Naive thymus-derived CD4-positive, alpha-beta T cell (primary cell): ENCODE results near the gene CCDC91. TPM values are rescaled to one million over a fixed set of nuclear protein-coding genes. Genes with fewer than 3 reads are reported as not detected.
"Not testable (repeated sequence)": the region's sequence is repeated elsewhere in the genome, so short reads cannot be mapped to it uniquely, and the experiment has no call there.

ENCODE experiments used
- ATAC-seq: fragments of 150-1000 bp; cut with Tn5 transposase; 2 replicates; pipeline ENCODE4 v1.10.0; 2021; ENCODE audit warnings: mild to moderate bottlenecking, moderate library complexity
- CTCF ChIA-PET: fragments of 350-600 bp; sonication (Branson Sonifier 250); formaldehyde crosslinking; loops from one replicate; lab custom pipeline; 2021; ENCODE audit warnings: antibody characterized with exemption; lab: Charles Lee
- POLR2A ChIA-PET: fragments of 350-600 bp; sonication (Branson Sonifier 250); formaldehyde crosslinking; loops from one replicate; lab custom pipeline; 2021; ENCODE audit warnings: antibody characterized with exemption, inconsistent platforms; lab: Charles Lee
- DNase-seq, 9 donors: peaks; one replicate each; pipeline versions ENCODE4 v3.0.0 to v3.0.0-alpha.2; 2020 to 2022; ENCODE audit warnings: mixed read lengths in 1 of 9
- H3K27ac ChIP-seq: one replicate; pipeline ENCODE4 v1.7.0; 2013; ENCODE audit warnings: mild to moderate bottlenecking, low read depth, low read length, moderate library complexity
- H3K27me3 ChIP-seq, 2 donors: one replicate each; pipeline ENCODE4 v1.7.0; 2013; ENCODE audit warnings: low read length in 2 of 2, mild to moderate bottlenecking in 2 of 2, moderate library complexity in 2 of 2; ENCODE audit not compliant: control insufficient read depth in 2 of 2, insufficient read depth in 2 of 2
- H3K36me3 ChIP-seq, 3 experiments: 1 replicate in 2 of 3; 2 replicates in 1 of 3; pipeline ENCODE4 v1.7.0; 2013; ENCODE audit warnings: low read length in 3 of 3, mild to moderate bottlenecking in 3 of 3, moderate library complexity in 1 of 3; ENCODE audit not compliant: insufficient read depth in 3 of 3, control insufficient read depth in 2 of 3
- H3K4me1 ChIP-seq, 2 donors: one replicate each; pipeline ENCODE4 v1.7.0; 2013; ENCODE audit warnings: low read length in 2 of 2, mild to moderate bottlenecking in 2 of 2, moderate library complexity in 1 of 2; ENCODE audit not compliant: control insufficient read depth in 2 of 2, insufficient read depth in 2 of 2
- H3K4me3 ChIP-seq: 2 replicates; pipeline ENCODE4 v1.7.0; 2013; ENCODE audit warnings: mild to moderate bottlenecking, low read length
- H3K9me3 ChIP-seq, 3 experiments: 1 replicate in 2 of 3; 2 replicates in 1 of 3; pipeline ENCODE4 v1.7.0; 2013; ENCODE audit warnings: low read length in 3 of 3; ENCODE audit not compliant: control insufficient read depth in 2 of 3
- H3K27ac Mint-ChIP-seq, 9 donors: one replicate each; pipeline ENCODE4 v1.8.0; 2020 to 2022; ENCODE audit warnings: mixed read lengths in 9 of 9, mild to moderate bottlenecking in 8 of 9, moderate library complexity in 5 of 9, inconsistent platforms in 2 of 9
- H3K27me3 Mint-ChIP-seq, 5 donors: one replicate each; pipeline ENCODE4 v1.8.0; 2021 to 2022; ENCODE audit warnings: mixed read lengths in 5 of 5, mild to moderate bottlenecking in 1 of 5
- H3K36me3 Mint-ChIP-seq, 5 donors: one replicate each; pipeline ENCODE4 v1.8.0; 2020 to 2022; ENCODE audit warnings: mixed read lengths in 5 of 5, mild to moderate bottlenecking in 3 of 5, inconsistent platforms in 1 of 5
- H3K4me1 Mint-ChIP-seq, 7 donors: one replicate each; pipeline ENCODE4 v1.8.0; 2020 to 2022; ENCODE audit warnings: mixed read lengths in 7 of 7, mild to moderate bottlenecking in 3 of 7, inconsistent platforms in 1 of 7
- H3K4me3 Mint-ChIP-seq, 10 donors: one replicate each; pipeline ENCODE4 v1.8.0; 2020 to 2022; ENCODE audit warnings: mild to moderate bottlenecking in 10 of 10, mixed read lengths in 10 of 10, moderate library complexity in 6 of 10, inconsistent platforms in 2 of 10
- H3K9me3 Mint-ChIP-seq, 11 donors: one replicate each; pipeline ENCODE4 v1.8.0; 2020 to 2022; ENCODE audit warnings: mixed read lengths in 11 of 11, mild to moderate bottlenecking in 4 of 11, inconsistent platforms in 1 of 11, moderate library complexity in 1 of 11
- intact Hi-C, 2 donors: fragments of 100-400 bp; cut with micrococcal nuclease; formaldehyde crosslinking; loops; one replicate each; pipeline ENCODE4 v1.15.1; 2023
- polyA plus RNA-seq, 2 donors: library from polyadenylated mRNA; unstranded; fragments of 300-500 nt; fragmentation: Illumina TruSeq; gene quantifications; one replicate each; pipeline ENCODE4 v1.2.3, GENCODE V29; 2021
- total RNA-seq, 6 experiments: library from RNA in 5 of 6; stranded (reverse) in 5 of 6; gene quantifications; 1 replicate in 5 of 6; 2 replicates in 1 of 6; pipeline ENCODE4 v1.2.3 and lab custom pipeline; 2021 to 2026

Gene CCDC91
- total and polyA plus RNA-seq, 7 experiments from 2014 or later = 20.2 to 105 (median 78.0) TPM

GRCh38 chr12:28476206-28476605, 285.9 kb downstream of the CCDC91 start:
- Mint-ChIP-seq H3K9me3 (peaks cover 2 to 24% (median 9%) of the 10 kb centered on the region in 11 donors), H3K36me3 (peaks cover 13 to 65% (median 44%) of the 10 kb centered on the region in 5 donors)
- H3K4me1 ChIP-seq, H3K4me3 Mint-ChIP-seq, H3K4me3 ChIP-seq, CTCF ChIA-PET, H3K9me3 ChIP-seq, H3K4me1 Mint-ChIP-seq, POLR2A ChIA-PET, DNase-seq, H3K27ac Mint-ChIP-seq, H3K36me3 ChIP-seq, intact Hi-C loops, H3K27me3 ChIP-seq, H3K27ac ChIP-seq, ATAC-seq, H3K27me3 Mint-ChIP-seq: not testable (repeated sequence)

DNA sequence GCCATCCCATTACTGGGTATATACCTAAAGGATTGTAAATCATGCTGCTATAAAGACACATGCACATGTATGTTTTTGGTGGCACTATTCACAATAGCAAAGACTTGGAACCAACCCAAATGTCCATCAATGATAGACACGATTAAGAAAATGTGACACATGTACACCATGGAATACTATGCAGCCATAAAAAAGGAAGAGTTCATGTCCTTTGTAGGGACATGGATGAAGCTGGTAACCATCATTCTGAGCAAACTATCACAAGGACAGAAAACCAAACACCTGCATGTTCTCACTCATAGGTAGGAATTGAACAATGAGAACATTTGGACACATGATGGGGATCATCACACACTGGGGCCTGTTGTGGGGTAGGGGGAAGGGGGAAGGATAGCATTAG, 288.8 kb downstream of the CCDC91 start:
- H3K27me3 Mint-ChIP-seq, H3K4me1 Mint-ChIP-seq, H3K4me3 Mint-ChIP-seq, H3K9me3 ChIP-seq, DNase-seq, H3K27me3 ChIP-seq, H3K36me3 ChIP-seq, POLR2A ChIA-PET, H3K4me1 ChIP-seq, CTCF ChIA-PET, intact Hi-C loops, H3K27ac ChIP-seq, H3K4me3 ChIP-seq, H3K27ac Mint-ChIP-seq, ATAC-seq: not testable (repeated sequence)
- Mint-ChIP-seq H3K9me3 (peaks cover 2 to 20% (median 9%) of the 10 kb centered on the region in 11 donors), H3K36me3 (peaks cover 15 to 57% (median 40%) of the 10 kb centered on the region in 5 donors)

DNA sequence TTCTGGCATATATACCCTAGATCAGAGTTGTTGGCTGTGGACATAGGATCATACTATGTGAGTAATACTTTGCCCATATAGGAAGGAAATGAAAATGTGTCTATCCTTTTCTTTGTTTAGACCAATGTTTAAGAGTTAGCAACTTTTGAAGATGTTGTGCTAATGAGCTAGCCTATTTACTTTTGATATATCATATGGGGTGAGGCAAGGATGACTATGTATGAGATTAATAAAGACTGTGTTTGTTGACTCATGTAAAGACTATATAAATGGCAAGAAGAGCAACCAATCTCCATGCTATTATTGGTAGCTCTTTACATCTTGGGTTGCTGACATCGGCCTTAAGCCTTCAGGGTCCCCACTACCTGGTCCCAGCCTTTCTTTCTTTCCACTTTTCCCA, 289.4 kb downstream of the CCDC91 start:
- POLR2A ChIA-PET = no interaction called here
- no peaks in the 10 kb centered on the region for H3K27me3 Mint-ChIP-seq
- peaks cover 0 to 3% (median 0%) of the 10 kb centered on the region in 7 donors for H3K4me1 Mint-ChIP-seq
- H3K36me3 ChIP-seq = no peaks in the 10 kb centered on the region
- peaks cover 13 to 55% (median 38%) of the 10 kb centered on the region in 5 donors for H3K36me3 Mint-ChIP-seq
- CTCF ChIA-PET = no interaction called here
- no peaks in the 10 kb centered on the region for H3K27me3 ChIP-seq
- no peak overlapping the region for H3K4me3 ChIP-seq
- DNase-seq (no peak), ATAC-seq (no peak)
- intact Hi-C loops = no loop called here
- H3K9me3 Mint-ChIP-seq = peaks cover 2 to 14% (median 8%) of the 10 kb centered on the region in 11 donors
- no peak overlapping the region for H3K4me3 Mint-ChIP-seq
- H3K27ac ChIP-seq = no peak overlapping the region
- no peaks in the 10 kb centered on the region for H3K4me1 ChIP-seq
- H3K27ac Mint-ChIP-seq = no peak overlapping the region
- H3K9me3 ChIP-seq = no peaks in the 10 kb centered on the region

- intact Hi-C loops = no loop called here
- no peak overlapping the region for H3K27ac ChIP-seq
- Mint-ChIP-seq H3K4me3 (no peak overlapping the region), H3K27me3 (no peaks in the 10 kb centered on the region), H3K36me3 (peaks cover 2 to 29% (median 12%) of the 10 kb centered on the region in 5 donors), H3K27ac (no peak overlapping the region), H3K4me1 (peaks cover 0 to 3% (median 0%) of the 10 kb centered on the region in 7 donors), H3K9me3 (no peaks in the 10 kb centered on the region)
- H3K4me3 ChIP-seq = no peak overlapping the region
- no peaks in the 10 kb centered on the region for H3K36me3 ChIP-seq
- ATAC-seq (no peak), DNase-seq (no peak)
- H3K27me3 ChIP-seq = no peaks in the 10 kb centered on the region
- no peaks in the 10 kb centered on the region for H3K4me1 ChIP-seq
- CTCF ChIA-PET = no interaction called here
- POLR2A ChIA-PET = no interaction called here
- no peaks in the 10 kb centered on the region for H3K9me3 ChIP-seq
These were observed 293.9 kb downstream of the CCDC91 start for GRCh38 chr12:28484156-28484555.

GRCh38 chr12:28486521-28486920, 296.3 kb downstream of the CCDC91 start:
- POLR2A ChIA-PET = no interaction called here
- H3K27me3 ChIP-seq = no peaks in the 10 kb centered on the region
- intact Hi-C loops = no loop called here

GRCh38 chr12:28489246-28489645, 299.0 kb downstream of the CCDC91 start:
- H3K27ac ChIP-seq = no peak overlapping the region
- H3K27me3 Mint-ChIP-seq = no peaks in the 10 kb centered on the region
- H3K4me1 Mint-ChIP-seq = peaks cover 0 to 4% (median 0%) of the 10 kb centered on the region in 7 donors
- no peaks in the 10 kb centered on the region for H3K36me3 ChIP-seq
- H3K9me3 Mint-ChIP-seq = no peaks in the 10 kb centered on the region
- H3K9me3 ChIP-seq = no peaks in the 10 kb centered on the region
- CTCF ChIA-PET = no interaction called here
- H3K27me3 ChIP-seq = no peaks in the 10 kb centered on the region
- no peak overlapping the region for H3K27ac Mint-ChIP-seq
- POLR2A ChIA-PET = no interaction called here
- ATAC-seq = no peak
- H3K4me3 ChIP-seq = no peak overlapping the region
- no peak overlapping the region for H3K4me3 Mint-ChIP-seq
- H3K36me3 Mint-ChIP-seq = peaks cover 0 to 49% (median 32%) of the 10 kb centered on the region in 5 donors
- DNase-seq = no peak
- H3K4me1 ChIP-seq = no peaks in the 10 kb centered on the region
- intact Hi-C loops = no loop called here

More at GRCh38 chr12:28486521-28486920, 296.3 kb downstream of the CCDC91 start:
- no peaks in the 10 kb centered on the region for H3K36me3 ChIP-seq
- Mint-ChIP-seq H3K4me3 (no peak overlapping the region), H3K9me3 (no peaks in the 10 kb centered on the region), H3K27me3 (no peaks in the 10 kb centered on the region), H3K36me3 (peaks cover 2 to 46% (median 29%) of the 10 kb centered on the region in 5 donors), H3K4me1 (peaks cover 0 to 4% (median 0%) of the 10 kb centered on the region in 7 donors), H3K27ac (no peak overlapping the region)
- no peak for ATAC-seq
- CTCF ChIA-PET = no interaction called here
- no peak for DNase-seq
- no peaks in the 10 kb centered on the region for H3K9me3 ChIP-seq
- H3K4me1 ChIP-seq = no peaks in the 10 kb centered on the region
- no peak overlapping the region for H3K27ac ChIP-seq
- H3K4me3 ChIP-seq = no peak overlapping the region

DNA sequence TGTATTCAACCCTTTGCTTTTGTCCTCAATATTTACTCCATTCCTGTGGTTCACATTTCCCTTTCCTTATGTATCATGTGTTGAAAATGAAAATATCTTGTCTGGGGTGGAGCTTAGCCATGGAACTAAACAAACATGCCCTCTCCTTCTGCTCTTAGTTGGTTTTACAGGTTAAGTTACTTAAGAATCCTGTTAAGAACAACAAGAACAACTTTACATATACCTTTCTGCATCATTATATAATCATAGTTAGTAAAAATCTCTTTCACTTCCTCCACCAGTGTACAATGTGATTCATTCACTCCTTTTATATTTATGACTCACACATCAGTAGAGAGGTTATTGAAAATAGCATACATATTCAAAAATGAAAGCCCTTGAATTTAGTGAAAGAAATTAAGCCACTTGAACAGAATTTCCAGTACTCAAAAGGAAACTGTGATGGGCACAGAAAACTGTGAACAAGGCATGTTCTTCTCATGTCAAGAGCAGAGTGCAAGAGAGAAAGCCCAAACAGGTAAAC, 307.7 kb downstream of the CCDC91 start:
- H3K36me3 Mint-ChIP-seq = peaks cover 7 to 77% (median 62%) of the 10 kb centered on the region in 5 donors
- H3K27ac Mint-ChIP-seq = no peak overlapping the region
- H3K4me3 Mint-ChIP-seq = no peak overlapping the region
- H3K27me3 ChIP-seq = no peaks in the 10 kb centered on the region
- intact Hi-C loops = no loop called here
- peaks cover 0 to 5% (median 0%) of the 10 kb centered on the region in 7 donors for H3K4me1 Mint-ChIP-seq
- no peaks in the 10 kb centered on the region for H3K9me3 ChIP-seq
- ATAC-seq = no peak
- H3K36me3 ChIP-seq = peaks cover 0 to 6% (median 0%) of the 10 kb centered on the region in 3 experiments
- no peaks in the 10 kb centered on the region for H3K27me3 Mint-ChIP-seq
- POLR2A ChIA-PET = no interaction called here
- CTCF ChIA-PET = no interaction called here
- no peak overlapping the region for H3K27ac ChIP-seq
- H3K9me3 Mint-ChIP-seq = peaks cover 0 to 19% (median 6%) of the 10 kb centered on the region in 11 donors
- no peak overlapping the region for H3K4me3 ChIP-seq
- DNase-seq = no peak
- H3K4me1 ChIP-seq = no peaks in the 10 kb centered on the region
